ENCODE results near the gene IKBKE.

DNA sequence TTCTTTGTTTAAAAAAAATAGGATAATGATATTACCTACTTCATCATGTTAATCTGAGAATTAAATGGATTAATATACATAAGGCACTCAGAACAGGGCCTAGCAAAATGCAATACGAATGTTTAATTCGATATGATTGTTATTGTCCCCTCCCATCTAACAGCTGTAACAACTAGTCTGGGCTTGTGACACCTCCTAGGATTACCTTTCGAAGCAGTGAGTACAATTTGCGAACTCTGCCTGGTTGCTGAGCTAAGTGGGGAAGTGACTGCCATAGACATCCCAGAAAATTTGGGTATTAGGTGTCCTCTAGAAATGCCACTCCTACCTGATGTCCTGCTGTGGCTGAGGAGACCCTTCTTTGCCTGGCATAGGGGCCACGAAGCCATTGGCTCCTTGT lies 40.1 kb downstream of the IKBKE start:
- no peak for TF ChIP-seq CTCF (IDR thresholded peaks at IDR 0.05)
- TF ChIP-seq POLR2AphosphoS5 (IDR thresholded peaks at IDR 0.05), result no peak
- TF ChIP-seq EP300 (IDR thresholded peaks at IDR 0.05), result no peak
- no peak for TF ChIP-seq POLR2A (IDR thresholded peaks at IDR 0.05)

Measured in suprapubic skin (tissue), 4 donors.